Superior temporal gyrus (tissue), 1 donor: ENCODE measurements around the gene ANOS1.

Source experiments
- DNase-seq: peaks from one replicate; pipeline ENCODE4 v3.0.0-alpha.2; 2016; ENCODE audit errors: extremely low spot score

ANOS1 gene

DNA sequence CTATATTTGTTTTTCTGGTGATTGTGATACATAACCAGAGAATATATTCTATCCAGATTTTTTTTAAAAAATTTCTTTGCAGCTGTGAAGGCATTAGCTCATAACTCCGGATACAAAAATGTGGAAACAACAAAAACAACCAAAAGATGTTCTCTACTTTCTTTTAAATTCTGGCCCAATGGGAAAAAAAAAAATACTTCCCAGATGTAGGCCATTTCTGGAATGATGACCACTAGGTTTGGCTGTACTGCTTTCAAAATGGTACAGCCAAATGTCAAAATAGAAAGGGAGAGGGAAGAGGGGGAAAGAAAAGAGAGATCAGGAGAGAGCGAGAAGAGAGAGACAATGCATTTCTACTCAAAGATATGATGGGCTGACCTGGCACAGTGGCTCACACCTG lies 14.6 kb downstream of the ANOS1 start:
- no peak for DNase-seq

DNA sequence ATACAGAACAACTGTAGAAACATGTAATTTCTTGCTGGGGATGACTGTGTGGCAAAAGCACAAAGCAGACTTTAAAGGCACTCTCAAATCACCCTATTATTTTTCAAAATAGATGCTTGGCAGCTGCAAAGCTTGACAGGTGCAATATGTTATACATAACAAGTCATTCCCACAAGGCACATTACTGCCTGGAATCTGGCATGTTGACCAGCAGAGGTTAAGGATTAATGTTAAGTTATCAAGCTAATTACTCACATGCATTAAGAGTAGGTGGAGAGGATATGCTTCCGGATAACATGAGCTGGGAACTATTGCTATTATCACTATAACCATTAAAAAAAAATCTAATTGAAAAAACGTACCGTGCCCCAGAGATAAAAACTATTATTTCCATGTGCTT lies 17.8 kb downstream of the ANOS1 start:
- no peak for DNase-seq

DNA sequence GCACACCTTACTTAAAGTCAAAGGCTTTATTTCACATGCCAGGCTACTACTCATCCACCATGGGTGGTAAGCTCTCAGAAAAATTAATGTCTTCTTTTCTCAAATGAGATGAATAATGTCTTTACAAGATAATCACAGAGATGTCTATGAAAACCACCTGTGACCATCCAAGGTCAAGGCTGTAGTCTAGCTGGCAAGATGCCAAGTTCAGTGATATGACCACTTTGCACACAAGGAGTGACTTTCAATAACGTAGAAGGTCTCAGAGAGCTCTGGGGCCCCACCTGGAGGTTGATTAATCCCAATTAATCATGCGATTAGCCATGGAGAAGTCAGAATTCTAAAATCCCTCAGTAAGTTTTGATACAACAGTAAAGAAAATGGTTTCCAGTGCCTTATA lies 20.5 kb downstream of the ANOS1 start:
- no peak for DNase-seq

DNA sequence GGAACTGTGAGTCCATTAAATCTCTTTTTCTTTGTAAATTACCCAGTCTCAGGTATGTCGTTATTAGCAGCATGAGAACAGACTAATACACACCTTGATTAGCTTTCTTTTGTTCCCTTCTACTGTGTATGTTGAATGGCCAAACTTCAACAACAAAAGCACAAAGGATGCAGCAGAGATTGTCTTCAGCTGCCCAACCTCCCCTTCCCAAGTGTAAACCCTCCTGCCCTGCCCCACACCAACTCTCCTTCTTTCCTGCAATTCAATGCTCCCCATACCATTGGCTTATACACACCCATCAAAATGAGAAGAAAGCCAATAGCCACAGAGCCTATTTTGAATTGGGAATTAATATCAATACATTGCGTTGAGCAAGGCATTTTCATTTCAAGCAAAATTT lies 27.8 kb downstream of the ANOS1 start:
- DNase-seq = no peak

DNA sequence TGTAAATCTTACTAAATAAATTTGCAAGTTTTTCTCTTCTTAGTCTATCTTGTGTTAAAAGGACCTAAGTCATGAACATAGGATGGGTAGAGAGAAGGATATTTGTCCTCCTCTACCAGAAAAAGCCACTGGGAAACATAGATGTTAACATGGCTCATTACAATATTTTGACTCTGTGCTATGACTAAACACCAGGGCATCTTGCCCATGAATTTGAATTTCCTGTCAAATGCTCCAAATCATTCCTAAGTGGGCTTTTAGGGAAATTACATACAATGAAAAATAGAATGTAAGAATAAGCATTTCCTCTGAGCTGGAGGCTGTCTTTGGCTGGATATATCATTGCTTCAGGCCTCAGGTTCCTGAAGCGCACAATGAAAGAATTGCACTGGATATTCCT lies 39.1 kb downstream of the ANOS1 start:
- no peak for DNase-seq

DNA sequence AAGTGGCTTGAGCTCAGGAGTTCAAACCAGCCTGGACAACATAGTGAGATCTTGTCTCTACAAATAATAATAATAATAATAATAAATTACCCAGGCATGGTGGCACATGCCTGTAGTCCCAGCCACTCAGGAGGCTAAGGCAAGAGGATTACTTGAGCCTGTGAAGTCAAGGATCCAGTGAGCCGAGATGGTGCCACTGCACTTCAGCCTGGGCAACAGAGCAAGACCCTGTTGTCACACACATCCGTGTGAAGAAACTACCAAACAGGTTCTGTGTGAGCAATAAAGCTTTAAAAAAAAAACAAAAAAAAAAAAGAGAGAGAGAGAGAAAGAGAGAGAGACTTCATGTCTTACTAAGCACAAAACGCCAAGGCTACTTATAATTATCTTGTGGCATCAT lies 42.5 kb downstream of the ANOS1 start:
- DNase-seq = no peak

DNA sequence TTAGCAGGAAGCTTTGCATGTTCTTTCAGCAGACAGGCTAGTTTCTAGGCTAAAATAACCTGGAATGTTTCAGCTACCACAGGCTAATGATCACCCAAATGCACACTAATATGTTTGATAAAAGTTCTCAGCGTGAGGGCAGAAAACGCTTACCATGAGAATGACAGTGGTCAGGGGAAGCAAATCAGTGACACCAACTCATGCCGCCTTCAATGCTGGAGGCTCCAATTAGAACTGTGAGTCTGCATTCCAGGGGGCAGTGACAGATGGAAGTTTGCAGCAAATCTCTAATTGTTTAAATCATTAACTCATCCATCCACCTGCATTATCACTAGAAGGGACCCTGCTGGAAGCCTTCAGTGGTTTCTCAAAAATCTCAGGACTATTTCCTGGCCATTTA lies 43.2 kb downstream of the ANOS1 start:
- DNase-seq = no peak

DNA sequence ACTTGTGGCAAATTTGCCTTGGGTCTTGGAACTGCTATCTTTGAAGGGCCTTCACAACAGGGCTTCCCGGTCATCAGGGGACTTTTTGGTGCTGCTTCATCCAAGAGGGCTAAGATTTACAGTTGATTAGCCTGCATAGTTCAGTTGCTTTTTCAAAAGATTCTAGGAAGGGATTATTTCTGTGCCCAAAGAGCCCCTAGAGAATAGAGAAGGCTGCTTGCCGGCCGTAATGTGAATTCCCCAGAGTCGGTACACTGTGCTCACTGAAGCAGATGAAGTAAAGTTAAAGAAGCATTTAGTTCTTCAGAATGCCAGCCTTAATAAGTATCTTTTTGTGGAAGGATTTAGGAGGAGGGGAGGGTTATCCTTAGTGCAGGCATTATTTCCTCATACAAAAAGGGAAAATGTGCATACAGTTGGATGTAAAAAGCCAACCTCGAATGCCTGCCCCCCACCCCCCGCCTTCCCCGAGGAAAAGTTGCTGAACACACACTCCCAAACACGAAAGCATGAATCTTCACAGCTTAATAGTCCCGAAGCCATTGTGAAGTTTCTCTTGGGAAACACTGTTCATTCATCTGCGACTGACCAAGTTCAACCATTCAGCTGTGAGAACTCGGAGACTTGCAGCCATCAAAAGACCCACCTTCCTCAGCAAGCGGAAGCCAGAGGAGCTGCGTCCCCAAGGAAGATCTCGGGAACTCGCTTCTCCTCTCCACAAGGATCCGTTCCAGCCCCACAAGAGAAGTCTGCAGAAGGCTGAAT lies 47.6 kb downstream of the ANOS1 start:
- no peak for DNase-seq

DNA sequence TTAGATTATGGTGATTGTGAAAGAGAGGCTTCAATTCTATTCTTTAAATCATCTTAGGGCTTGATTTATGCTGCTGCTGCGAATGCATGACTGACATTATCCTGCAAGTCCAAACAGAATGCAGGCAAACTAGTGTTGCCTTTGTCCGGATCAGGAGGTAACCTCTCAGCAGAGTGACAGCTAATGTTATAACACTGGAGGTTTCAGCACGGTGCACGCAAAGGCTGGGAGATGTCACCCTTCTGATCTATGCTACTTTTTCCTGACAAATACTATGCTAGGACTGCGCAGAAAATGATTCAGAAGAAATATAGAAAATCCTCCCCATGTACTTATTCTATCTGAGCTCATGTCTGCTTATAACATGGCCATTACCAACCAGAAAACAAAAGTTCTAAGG lies 48.2 kb downstream of the ANOS1 start:
- no peak for DNase-seq

DNA sequence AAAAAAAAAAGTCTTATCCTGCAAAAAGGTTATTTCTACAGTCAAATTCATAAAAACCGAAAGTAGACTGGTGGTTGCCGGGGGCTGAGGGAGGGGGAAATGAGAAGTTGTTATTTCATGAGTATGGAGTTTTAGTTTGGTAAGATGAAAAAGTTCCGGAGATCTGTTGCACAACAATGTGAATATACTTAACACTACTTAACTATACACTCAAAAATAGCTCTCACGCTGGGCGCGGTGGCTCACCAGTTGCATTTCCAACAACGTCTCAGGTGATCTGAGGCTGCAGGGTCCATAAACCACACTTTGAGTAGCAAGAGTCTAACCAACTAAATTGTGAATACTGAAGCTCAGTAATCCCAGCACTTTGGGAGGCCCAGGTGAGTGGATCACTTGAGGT lies 52.4 kb downstream of the ANOS1 start:
- DNase-seq = no peak

DNA sequence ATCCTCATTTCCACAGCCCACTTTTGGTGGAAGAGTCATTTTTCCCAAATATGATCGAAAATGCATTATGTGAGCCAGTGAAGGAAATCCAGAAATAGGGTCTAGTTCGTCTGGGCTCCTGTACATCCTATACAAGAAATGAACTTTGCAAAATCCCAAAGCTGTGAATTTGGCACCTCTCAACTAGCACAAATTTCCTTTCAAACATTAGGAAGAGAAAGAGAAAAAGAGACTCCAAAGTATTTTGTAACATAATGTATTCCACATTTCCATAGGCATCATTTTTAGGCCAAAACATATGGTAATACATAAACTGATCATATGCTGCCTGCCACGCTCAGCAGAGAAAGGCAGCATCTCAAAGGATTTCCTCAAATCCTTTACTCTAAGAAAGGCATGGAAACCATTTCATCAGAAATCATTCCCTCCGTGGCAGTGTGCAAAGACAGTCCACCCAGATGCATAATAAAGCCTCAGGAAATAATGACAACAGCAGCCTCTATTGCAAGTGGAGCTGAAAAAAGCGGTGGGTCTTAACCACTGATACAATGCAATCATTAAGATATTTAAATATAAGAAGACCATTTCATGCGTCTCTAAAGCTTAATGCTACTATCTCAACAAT lies 56.8 kb downstream of the ANOS1 start:
- DNase-seq = peak; percentile 14

DNA sequence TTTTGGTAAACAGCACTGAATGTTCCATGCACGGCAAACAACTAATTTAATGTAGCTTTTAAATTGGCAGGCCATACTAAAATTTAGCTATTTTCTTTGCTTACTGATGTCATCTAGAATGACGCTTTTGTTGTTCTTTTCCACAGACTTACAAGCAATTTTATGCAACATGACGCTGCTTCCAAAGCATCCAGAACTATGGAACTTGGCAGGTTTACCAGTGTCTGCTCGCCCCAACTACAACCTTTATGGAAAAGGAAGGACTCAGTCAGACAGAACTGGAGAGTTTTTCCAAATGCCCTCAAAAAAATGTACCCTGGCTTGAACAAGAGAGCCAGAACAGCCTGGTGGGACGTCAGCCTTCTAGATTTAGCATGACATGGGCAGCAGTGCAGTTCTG lies 58.7 kb downstream of the ANOS1 start:
- DNase-seq = no peak

DNA sequence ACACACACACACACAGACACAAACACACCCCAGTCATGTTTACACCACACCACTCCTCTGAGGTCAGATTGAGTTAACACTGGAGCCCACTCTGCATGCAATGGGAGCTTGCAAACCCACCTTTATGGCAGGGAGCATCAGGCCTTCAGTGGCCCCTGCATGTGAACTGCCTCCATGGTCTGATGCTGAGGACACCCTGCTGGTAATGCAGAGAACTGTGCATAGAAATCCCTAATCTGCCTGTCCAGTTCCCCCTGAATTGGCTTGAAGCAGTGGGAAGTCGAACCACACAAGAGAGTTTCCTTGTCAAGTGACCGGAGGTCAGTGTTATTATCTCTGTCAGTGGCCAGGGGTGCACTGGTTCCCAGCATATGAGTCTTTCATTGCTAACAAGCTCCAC lies 59.8 kb downstream of the ANOS1 start:
- no peak for DNase-seq

DNA sequence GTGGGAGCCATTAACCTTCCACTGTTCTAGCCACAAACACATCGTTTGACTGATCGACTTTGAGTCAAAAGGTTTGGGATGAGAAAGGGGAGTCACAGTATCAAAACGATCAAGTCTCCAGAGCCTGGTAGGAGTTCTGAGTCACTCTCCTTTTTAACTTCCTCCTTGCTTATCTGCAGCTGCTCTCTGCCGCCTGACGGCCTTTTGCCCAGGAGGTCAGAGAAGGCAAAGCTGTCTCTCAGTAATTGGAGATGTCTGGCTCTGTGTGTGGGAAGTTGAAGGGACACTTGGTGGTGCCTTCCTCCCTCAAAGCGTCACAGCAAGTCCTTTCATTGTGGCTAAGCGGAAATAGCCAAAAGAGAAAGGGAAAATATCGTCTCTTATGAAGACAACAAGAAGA lies 63.1 kb downstream of the ANOS1 start:
- DNase-seq = no peak

DNA sequence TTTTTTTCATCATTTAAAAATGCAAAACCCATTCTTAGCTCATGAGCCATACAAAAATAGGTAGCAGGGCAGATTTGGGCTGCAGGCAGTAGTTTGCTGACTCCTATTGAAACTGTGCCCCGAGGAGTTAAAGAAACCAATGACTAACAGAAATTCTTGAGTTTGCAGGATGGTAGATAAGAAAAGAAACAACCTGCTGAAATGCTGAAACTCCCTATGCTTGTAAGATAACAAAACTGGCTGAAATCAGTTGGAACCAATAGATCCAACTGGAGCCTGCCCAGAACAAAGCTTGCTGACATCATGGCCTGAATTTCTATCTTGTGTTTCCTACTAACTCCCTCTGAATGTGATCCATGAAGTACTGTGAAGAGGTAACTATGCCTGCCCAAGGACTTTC lies 68.6 kb downstream of the ANOS1 start:
- no peak for DNase-seq

DNA sequence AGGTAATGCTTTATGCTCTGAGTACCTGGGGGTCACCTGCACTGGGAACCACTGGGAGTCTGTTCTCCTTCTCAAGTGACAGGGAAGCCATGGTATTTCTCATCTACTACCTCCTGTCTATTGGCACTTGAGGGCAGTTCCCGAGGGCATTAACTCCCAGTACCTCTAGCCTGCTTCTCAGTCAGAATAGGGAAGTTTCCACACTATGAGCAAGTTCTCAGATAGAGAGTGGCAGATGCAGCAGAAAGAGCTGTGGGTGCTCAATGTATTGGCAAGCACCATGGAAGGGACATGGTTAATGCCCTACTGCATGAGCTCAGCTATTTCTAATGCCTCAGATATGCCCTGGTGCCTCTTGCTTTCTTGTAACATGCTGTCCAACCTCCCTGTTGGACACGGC lies 74.1 kb downstream of the ANOS1 start:
- DNase-seq = no peak

DNA sequence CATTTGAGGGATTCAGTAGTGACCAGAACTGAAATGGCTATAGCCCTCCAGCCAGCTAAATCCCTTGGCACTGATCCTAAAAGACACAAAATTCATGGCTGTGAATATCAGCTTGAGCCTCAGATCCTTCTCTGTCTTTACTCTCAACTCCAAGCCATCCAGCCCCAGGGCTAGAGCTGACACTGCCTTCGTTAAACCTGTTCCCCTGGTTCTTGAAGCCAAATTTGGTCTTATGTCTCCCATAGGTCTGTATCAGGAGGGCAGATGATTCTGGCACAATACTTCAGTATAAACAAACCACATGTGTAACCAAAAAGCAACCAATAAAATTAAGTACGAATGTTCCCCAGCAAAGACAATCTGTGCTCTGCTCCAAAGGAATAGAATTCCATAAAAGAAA lies 78.0 kb downstream of the ANOS1 start:
- DNase-seq = no peak

DNA sequence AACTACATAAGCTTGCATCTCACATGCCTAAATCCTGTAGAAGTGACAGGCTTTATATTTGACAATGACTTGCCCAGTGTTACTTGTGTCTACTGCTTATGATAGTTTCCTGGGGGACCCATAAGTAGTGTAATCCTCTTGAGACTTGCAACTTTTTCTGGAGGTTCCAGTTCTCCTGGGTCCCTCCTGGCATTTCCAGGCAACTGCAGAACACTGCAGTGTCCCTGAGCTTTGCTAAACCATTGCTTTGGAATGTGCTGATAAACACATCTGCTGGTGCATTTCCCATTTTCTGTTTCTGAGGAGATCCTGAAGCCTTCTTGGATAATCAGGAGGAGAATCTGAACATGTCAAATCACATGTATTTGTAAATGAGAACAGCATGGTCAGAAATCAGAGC lies 82.0 kb downstream of the ANOS1 start:
- no peak for DNase-seq

DNA sequence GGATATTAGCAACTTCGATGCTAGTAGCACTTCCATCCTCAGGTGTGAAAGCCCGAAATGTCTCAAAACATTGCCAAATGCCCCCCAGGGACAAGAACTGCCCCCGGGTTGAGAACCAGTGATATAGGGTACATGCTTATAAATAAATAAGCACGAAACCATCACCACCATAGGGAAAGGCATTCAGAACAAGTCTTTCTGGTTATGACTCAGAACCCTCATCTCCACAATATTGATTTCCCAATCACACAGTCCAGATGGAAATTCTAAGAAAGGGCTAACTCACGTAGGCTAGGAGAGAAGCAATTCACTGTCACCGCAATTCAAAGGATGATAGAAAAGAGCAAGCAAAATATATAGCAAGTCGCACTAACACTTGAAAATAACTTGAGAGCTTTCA lies 84.8 kb downstream of the ANOS1 start:
- DNase-seq = no peak

DNA sequence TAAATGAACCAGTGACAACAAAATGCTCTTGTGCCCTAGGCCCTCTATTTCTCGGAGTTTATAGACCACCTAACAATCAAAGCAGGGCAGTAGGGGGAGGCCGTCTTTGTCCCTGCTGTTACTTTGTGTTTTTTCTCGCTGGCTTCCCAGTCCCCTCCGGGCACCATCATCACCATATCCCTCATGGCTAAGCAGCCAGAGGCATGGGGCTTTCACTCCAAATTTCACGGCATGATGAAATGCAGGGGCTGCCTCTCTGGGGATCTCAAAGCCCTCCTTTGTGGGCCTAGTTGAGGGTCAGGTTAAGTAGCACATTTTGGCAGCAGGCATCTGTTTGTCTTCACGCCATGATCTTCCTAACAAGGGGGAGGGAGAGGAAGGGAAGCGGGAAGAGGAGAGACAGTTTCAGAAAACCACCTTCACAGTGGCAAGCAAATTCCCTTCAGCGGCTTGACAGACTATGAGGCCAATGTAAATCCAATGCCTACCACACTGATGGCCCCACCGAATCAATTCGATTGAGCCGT lies 91.9 kb downstream of the ANOS1 start:
- DNase-seq = no peak

DNA sequence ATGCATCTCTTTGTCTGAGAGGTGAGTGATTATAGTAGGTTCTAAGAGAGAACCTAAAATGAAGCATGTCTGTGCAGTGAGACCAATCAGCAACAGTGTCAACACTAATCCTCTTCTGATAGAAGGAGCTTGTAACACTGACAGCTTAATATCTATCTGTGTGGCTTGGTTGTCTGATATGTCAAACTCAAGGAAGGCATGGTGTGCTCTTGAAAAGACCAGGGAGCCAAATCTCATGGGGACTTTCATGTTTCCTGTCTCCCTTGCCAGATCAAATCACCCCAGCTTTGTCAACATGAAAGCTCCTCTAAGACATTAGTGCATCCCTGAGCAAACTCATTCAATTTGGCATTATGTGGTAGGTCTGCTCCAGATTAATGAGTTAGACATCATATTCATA lies 95.4 kb downstream of the ANOS1 start:
- DNase-seq = no peak

DNA sequence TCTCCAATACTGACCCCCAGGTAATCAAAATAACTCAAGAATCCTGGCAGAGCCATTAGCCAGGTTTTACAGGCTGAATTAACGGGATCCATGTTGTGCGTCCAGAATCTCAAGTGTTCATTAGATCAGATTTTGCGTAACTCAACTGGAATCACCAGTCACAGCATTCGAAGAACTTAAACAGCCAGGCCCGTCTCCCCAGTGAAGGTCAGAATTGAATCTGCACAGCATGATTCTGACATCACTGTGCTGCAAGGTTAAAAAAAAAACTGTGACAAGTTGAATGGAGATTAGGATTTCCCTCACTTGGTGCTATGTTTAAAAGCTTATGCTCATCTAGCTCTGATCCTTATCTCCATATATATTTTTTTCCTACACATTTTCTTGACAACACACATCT lies 96.1 kb downstream of the ANOS1 start:
- no peak for DNase-seq

DNA sequence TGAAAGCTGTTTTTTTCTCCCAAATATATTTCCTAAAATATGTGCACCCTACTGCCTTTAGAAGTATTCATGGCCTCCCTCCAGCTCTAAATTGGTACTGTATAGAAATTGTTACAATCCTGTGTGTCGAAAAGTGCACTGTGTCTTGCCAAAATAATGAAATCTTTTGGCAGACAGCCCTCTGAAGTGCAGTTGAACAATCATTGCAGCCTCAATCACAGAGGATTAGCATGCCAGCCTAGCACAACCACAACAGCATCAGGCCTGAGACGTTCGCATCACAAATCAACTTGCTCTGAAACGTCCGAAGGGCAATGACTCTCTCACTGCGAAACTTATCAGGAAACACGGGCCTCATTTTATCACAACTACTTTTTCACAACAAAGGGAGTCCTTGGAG lies 99.0 kb downstream of the ANOS1 start:
- peak; percentile 10 for DNase-seq

DNA sequence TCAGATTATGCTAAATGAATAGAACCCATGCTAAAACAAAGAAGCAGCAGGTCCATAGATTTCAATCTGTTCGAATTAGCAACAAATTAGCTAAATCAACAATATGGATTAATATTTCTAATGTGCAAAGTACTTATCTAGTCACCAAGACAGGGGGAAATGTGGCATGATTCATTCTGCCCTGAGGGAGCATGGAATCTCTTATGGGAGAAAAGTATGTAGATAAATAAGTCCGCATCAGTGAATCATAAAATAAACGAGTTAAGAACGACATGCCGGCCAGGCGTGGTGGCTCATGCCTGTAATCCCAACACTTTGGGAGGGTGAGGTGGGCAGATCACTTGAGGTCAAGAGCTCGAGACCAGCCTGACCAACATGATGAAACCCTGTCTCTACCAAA lies 102.1 kb downstream of the ANOS1 start:
- DNase-seq = no peak
